HG03159 (cell line): ENCODE measurements around the gene TPX2.
"Not testable (repeated sequence)": the region's sequence is repeated elsewhere in the genome, so short reads cannot be mapped to it uniquely, and the experiment has no call there.

Experiments
- ATAC-seq: cut with Tn5 transposase; IDR thresholded peaks from one replicate; pipeline ENCODE4 v1.9.1; 2021; ENCODE audit warnings: mild to moderate bottlenecking, moderate library complexity; ENCODE audit not compliant: unreplicated experiment

The TPX2 gene

GRCh38 chr20:31813611-31814010 is 74.5 kb downstream of the TPX2 start:
- no peak for ATAC-seq

- ATAC-seq, result not testable (repeated sequence)
Measured at GRCh38 chr20:31814142-31814541, 75.1 kb downstream of the TPX2 start.

- ATAC-seq, result no peak
Measured at GRCh38 chr20:31815408-31816188, 76.5 kb downstream of the TPX2 start.

GRCh38 chr20:31816221-31816620 is 77.1 kb downstream of the TPX2 start:
- no peak for ATAC-seq

GRCh38 chr20:31817461-31817860 is 78.4 kb downstream of the TPX2 start:
- ATAC-seq, result no peak

- no peak for ATAC-seq
Measured at GRCh38 chr20:31818376-31818908, 79.4 kb downstream of the TPX2 start.

- ATAC-seq, result no peak
Measured at GRCh38 chr20:31819083-31819784, 80.1 kb downstream of the TPX2 start, which contains the start of gene MYLK2. Gene MYLK2 (plus strand): TSS chr20:31819356. CDS start chr20:31819581, 225 bp downstream.

GRCh38 chr20:31820228-31820627 is 81.1 kb downstream of the TPX2 start:
- no peak for ATAC-seq

GRCh38 chr20:31821427-31821826 is 82.3 kb downstream of the TPX2 start:
- no peak for ATAC-seq

GRCh38 chr20:31822421-31823330 is 83.6 kb downstream of the TPX2 start:
- ATAC-seq, result no peak

- ATAC-seq, result no peak
Measured at GRCh38 chr20:31823360-31824124, 84.5 kb downstream of the TPX2 start.

GRCh38 chr20:31824125-31824485 is 85.0 kb downstream of the TPX2 start:
- no peak for ATAC-seq

- no peak for ATAC-seq
Measured at GRCh38 chr20:31824554-31825313, 85.6 kb downstream of the TPX2 start.

GRCh38 chr20:31826074-31826473 is 87.0 kb downstream of the TPX2 start:
- no peak for ATAC-seq

- ATAC-seq, result no peak
Measured at GRCh38 chr20:31827059-31827458, 88.0 kb downstream of the TPX2 start.

GRCh38 chr20:31828016-31828415 is 88.9 kb downstream of the TPX2 start:
- not testable (repeated sequence) for ATAC-seq

- no peak for ATAC-seq
Measured at GRCh38 chr20:31829731-31830130, 90.6 kb downstream of the TPX2 start.

- no peak for ATAC-seq
Measured at GRCh38 chr20:31830406-31830981, 91.4 kb downstream of the TPX2 start.

GRCh38 chr20:31831211-31831610 is 92.1 kb downstream of the TPX2 start:
- ATAC-seq, result no peak
